Measurements from ENCODE around the gene LDHD. TPM values are rescaled to one million over a fixed set of nuclear protein-coding genes. Genes with fewer than 3 reads are reported as not detected.
A peak's percentile ranks its signal among the peaks of the same experiment; 100 is the strongest.

LDHD gene
- total RNA-seq, 2 donors from 2014 or later = 28.8 to 65.6 TPM

DNA sequence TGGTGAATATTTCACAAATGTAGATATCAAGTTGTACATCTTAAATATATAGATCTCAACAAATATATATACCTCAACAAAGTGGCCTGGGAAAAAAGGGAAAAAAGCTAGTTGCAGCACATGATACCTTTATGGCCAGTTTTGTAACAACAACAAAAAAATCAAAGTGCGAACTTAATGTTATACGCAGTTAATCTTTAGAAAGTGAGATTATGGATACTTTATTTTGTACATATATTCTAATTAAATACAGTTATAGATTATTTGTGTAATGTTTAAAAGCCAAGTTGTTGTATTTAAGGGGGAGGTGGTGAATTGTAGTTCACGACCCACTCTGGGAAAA is 31.4 kb upstream of the LDHD start:
- TF ChIP-seq, protein P1, sequence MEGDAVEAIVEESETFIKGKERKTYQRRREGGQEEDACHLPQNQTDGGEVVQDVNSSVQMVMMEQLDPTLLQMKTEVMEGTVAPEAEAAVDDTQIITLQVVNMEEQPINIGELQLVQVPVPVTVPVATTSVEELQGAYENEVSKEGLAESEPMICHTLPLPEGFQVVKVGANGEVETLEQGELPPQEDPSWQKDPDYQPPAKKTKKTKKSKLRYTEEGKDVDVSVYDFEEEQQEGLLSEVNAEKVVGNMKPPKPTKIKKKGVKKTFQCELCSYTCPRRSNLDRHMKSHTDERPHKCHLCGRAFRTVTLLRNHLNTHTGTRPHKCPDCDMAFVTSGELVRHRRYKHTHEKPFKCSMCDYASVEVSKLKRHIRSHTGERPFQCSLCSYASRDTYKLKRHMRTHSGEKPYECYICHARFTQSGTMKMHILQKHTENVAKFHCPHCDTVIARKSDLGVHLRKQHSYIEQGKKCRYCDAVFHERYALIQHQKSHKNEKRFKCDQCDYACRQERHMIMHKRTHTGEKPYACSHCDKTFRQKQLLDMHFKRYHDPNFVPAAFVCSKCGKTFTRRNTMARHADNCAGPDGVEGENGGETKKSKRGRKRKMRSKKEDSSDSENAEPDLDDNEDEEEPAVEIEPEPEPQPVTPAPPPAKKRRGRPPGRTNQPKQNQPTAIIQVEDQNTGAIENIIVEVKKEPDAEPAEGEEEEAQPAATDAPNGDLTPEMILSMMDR (IDR thresholded peaks at IDR 0.05) = no peak
- Histone ChIP-seq H3K27ac (peak overlapping the region; percentile 97 to 98), H3K9me3 (peaks cover 0 to 21% of the 10 kb centered on the region in 2 donors), H3K4me3 (peak overlapping the region; percentile 86 to 96), H3K4me1 (peaks cover 0 to 9% of the 10 kb centered on the region in 2 donors), H3K36me3 (no peaks in the 10 kb centered on the region), H3K27me3 (no peaks in the 10 kb centered on the region)
- DNase-seq (ENCODE audit: low spot score) = no peak

GRCh38 chr16:75143941-75144340 is 27.4 kb upstream of the LDHD start:
- Histone ChIP-seq H3K4me1 (peaks cover 0 to under 1% of the 10 kb centered on the region in 2 donors), H3K9me3 (no peaks in the 10 kb centered on the region), H3K36me3 (no peaks in the 10 kb centered on the region), H3K27me3 (no peaks in the 10 kb centered on the region), H3K4me3 (no peak overlapping the region), H3K27ac (no peak overlapping the region)
- TF ChIP-seq, protein P1 (IDR thresholded peaks at IDR 0.05) = no peak
- no peak for DNase-seq (ENCODE audit: low spot score)

DNA sequence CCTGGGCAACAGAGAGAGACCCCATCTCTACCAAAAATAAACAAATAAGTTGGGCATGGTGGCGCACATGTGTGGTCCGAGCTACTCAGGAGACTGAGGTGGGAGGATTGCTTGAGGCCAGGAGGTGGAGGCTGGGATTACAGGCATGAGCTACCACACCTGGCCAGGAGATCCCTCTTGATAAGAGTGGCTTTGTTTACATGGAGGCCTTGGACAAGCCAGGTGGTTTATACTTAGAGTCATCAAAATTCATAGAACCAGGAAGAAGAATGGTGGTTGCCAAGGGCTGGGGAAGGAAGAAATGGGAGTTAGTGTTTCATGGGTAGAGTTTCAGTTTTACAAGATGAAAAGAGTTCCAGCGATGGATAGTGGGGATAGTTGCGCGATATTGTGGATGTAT is 22.9 kb upstream of the LDHD start:
- Histone ChIP-seq H3K4me3 (no peak overlapping the region), H3K9me3 (no peaks in the 10 kb centered on the region), H3K36me3 (no peaks in the 10 kb centered on the region), H3K27me3 (no peaks in the 10 kb centered on the region), H3K27ac (no peak overlapping the region), H3K4me1 (no peaks in the 10 kb centered on the region)
- TF ChIP-seq, protein P1 (IDR thresholded peaks at IDR 0.05) = no peak
- no peak for DNase-seq (ENCODE audit: low spot score)

DNA sequence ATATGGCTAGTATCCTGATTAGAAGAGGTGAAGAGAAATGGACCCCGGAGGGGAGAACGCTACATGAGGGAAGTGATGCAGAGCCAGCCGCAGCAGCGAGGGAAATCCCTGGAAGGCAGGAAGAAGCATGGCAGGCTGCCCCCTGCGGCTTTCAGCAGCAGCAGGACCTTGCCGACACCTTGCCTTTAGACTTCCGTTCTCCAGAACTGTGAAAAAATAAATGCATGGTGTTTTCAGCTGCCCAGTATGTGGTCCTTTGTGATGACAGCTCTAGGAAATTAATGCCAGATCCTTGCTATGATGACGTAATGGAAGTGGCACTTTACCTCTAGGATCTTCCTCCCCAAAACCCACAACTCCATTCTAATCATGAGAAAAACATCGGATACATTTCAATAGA is 22.1 kb upstream of the LDHD start:
- no peak for DNase-seq (ENCODE audit: low spot score)
- no peaks in the 10 kb centered on the region for H3K4me1 ChIP-seq

GRCh38 chr16:75138233-75138632 is 21.7 kb upstream of the LDHD start:
- H3K4me3 ChIP-seq = no peak overlapping the region
- H3K4me1 ChIP-seq = no peaks in the 10 kb centered on the region
- H3K36me3 ChIP-seq = no peaks in the 10 kb centered on the region
- TF ChIP-seq, protein P1 (IDR thresholded peaks at IDR 0.05) = no peak
- H3K9me3 ChIP-seq = no peaks in the 10 kb centered on the region
- no peaks in the 10 kb centered on the region for H3K27me3 ChIP-seq
- H3K27ac ChIP-seq = no peak overlapping the region
- DNase-seq (ENCODE audit: low spot score) = no peak

More for the DNA sequence above, 22.1 kb upstream of the LDHD start:
- no peak overlapping the region for H3K4me3 ChIP-seq
- H3K27ac ChIP-seq = no peak overlapping the region
- TF ChIP-seq, protein P1 (IDR thresholded peaks at IDR 0.05) = no peak
- no peaks in the 10 kb centered on the region for H3K9me3 ChIP-seq
- no peaks in the 10 kb centered on the region for H3K27me3 ChIP-seq
- no peaks in the 10 kb centered on the region for H3K36me3 ChIP-seq

DNA sequence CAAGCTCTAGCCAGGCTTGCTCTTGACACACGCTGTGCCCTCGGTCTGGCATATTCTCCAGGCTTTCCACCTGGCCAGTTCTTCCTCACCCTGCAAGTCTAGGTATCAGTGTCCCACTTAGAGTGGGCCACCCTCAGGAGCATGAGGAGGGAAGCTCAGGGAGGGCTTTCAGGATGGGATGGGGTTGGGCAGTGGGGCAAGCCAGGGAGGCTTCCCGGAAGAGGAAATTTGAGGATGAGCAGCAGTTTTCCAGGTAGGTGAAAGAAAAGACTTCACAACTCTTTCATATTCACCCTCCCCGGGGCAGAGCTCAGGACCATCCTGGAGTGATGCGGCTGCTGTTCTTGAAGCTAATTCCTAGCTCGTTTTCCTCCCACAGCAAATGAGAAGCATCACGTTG is 14.5 kb upstream of the LDHD start:
- Histone ChIP-seq H3K9me3 (peaks cover 0 to 7% of the 10 kb centered on the region in 2 donors), H3K36me3 (no peaks in the 10 kb centered on the region), H3K4me1 (no peaks in the 10 kb centered on the region), H3K4me3 (no peak overlapping the region), H3K27ac (no peak overlapping the region), H3K27me3 (no peaks in the 10 kb centered on the region)
- DNase-seq (ENCODE audit: low spot score) = no peak
- TF ChIP-seq, protein P1 (IDR thresholded peaks at IDR 0.05) = no peak

All from right atrium auricular region (tissue), 2 donors.